GM23248 (cell line): ENCODE measurements around the gene VWF.

Experiments used
- EZH2 ChIP-seq: fragments of 200-600 bp; sonication (generic); IDR thresholded peaks from 2 replicates; pipeline ENCODE4 v1.6.1; 2018; ENCODE audit warnings: antibody characterized with exemption, mild to moderate bottlenecking; ENCODE audit not compliant: insufficient read depth, poor library complexity, severe bottlenecking
- EZH2phosphoT487 ChIP-seq: fragments of 200-600 bp; sonication (generic); IDR thresholded peaks from 2 replicates; pipeline ENCODE4 v1.6.1; 2018; ENCODE audit warnings: antibody characterized with exemption, moderate library complexity, mild to moderate bottlenecking, low read depth; ENCODE audit not compliant: insufficient read depth

GRCh38 chr12:6083601-6084000 is 40.9 kb downstream of the VWF start:
- no peak for TF ChIP-seq EZH2phosphoT487
- TF ChIP-seq EZH2 = no peak
